Loucy (cell line): Measurements from ENCODE around the gene PSG7.

Experiments used
- EZH2phosphoT487 ChIP-seq: fragments of 200-600 bp; IDR thresholded peaks from 2 replicates; pipeline ENCODE4 v1.6.1; 2018; ENCODE audit warnings: antibody characterized with exemption, mild to moderate bottlenecking, moderate library complexity, borderline replicate concordance
- TF ChIP-seq, protein P1 (sequence below): fragments of 200-600 bp; sonication (generic); conservative IDR thresholded peaks from 2 replicates; pipeline ENCODE4 v1.5.1; 2014; ENCODE audit warnings: mild to moderate bottlenecking, antibody characterized with exemption, low read length

DNA sequence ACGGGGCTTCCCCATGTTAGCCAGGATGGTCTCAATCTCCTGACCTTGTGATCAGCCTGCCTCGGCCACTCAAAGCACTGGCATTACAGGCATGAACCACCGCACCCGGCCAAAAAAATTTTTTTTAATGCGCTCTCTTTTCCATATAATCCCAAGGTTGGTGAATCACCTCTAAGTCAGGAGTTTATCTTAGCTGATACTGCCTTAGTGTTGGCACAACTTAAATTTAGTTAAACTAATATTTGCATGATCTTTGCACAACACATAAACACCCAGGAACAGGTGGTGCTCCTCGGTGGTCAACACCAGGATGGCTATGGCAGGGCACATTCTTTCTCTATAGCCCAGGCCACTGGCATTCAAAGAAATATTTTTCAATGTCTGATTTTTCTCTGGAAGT lies 24.1 kb upstream of the PSG7 start:
- TF ChIP-seq, protein P1, sequence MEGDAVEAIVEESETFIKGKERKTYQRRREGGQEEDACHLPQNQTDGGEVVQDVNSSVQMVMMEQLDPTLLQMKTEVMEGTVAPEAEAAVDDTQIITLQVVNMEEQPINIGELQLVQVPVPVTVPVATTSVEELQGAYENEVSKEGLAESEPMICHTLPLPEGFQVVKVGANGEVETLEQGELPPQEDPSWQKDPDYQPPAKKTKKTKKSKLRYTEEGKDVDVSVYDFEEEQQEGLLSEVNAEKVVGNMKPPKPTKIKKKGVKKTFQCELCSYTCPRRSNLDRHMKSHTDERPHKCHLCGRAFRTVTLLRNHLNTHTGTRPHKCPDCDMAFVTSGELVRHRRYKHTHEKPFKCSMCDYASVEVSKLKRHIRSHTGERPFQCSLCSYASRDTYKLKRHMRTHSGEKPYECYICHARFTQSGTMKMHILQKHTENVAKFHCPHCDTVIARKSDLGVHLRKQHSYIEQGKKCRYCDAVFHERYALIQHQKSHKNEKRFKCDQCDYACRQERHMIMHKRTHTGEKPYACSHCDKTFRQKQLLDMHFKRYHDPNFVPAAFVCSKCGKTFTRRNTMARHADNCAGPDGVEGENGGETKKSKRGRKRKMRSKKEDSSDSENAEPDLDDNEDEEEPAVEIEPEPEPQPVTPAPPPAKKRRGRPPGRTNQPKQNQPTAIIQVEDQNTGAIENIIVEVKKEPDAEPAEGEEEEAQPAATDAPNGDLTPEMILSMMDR, result no peak
- no peak for TF ChIP-seq EZH2phosphoT487
